Measurements from ENCODE around the gene SLC22A14. TPM values are rescaled to one million over a fixed set of nuclear protein-coding genes. Genes with fewer than 3 reads are reported as not detected.
"Not testable (repeated sequence)": the region's sequence is repeated elsewhere in the genome, so short reads cannot be mapped to it uniquely, and the experiment has no call there.

SLC22A14 gene
- polyA plus RNA-seq, 10 donors, result 0.11 to 0.28 (median 0.17) TPM; not detected in 1

- no peak for DNase-seq
These were observed 31.6 kb downstream of the SLC22A14 start for GRCh38 chr3:38313695-38314094.

GRCh38 chr3:38314112-38314763, 32.1 kb downstream of the SLC22A14 start:
- DNase-seq, result no peak

GRCh38 chr3:38314764-38315487, 32.8 kb downstream of the SLC22A14 start:
- DNase-seq, result no peak

- DNase-seq, result no peak
These were observed 33.6 kb downstream of the SLC22A14 start for GRCh38 chr3:38315488-38316230.

GRCh38 chr3:38316356-38317191, 34.5 kb downstream of the SLC22A14 start:
- DNase-seq, result no peak

- no peak for DNase-seq
These were observed 35.2 kb downstream of the SLC22A14 start for GRCh38 chr3:38317192-38317759.

- no peak for DNase-seq
These were observed 36.9 kb downstream of the SLC22A14 start for GRCh38 chr3:38318766-38319671.

- not testable (repeated sequence) for DNase-seq
These were observed 38.5 kb downstream of the SLC22A14 start for GRCh38 chr3:38320638-38321037.

- DNase-seq, result no peak
These were observed 41.0 kb downstream of the SLC22A14 start for GRCh38 chr3:38323060-38323459.

- no peak for DNase-seq
These were observed 43.2 kb downstream of the SLC22A14 start for GRCh38 chr3:38325256-38325655.

GRCh38 chr3:38327335-38328009, 45.4 kb downstream of the SLC22A14 start:
- DNase-seq, result peak in 1 of 3 donors; percentile 31

- DNase-seq, result no peak
These were observed 49.3 kb downstream of the SLC22A14 start for GRCh38 chr3:38331257-38332022.

- DNase-seq, result no peak
These were observed 50.1 kb downstream of the SLC22A14 start for GRCh38 chr3:38332201-38332600.

- DNase-seq, result no peak
These were observed 52.3 kb downstream of the SLC22A14 start for GRCh38 chr3:38334142-38335055.

GRCh38 chr3:38335263-38335662, 53.2 kb downstream of the SLC22A14 start:
- no peak for DNase-seq

GRCh38 chr3:38337703-38338102, 55.6 kb downstream of the SLC22A14 start:
- DNase-seq, result no peak

- peak in 1 of 3 donors; percentile 22 for DNase-seq
These were observed 61.9 kb downstream of the SLC22A14 start for GRCh38 chr3:38343797-38344594.

Data from muscle of back (tissue), 11 donors.